Measurements from ENCODE around the gene TMEM215. TPM values are rescaled to one million over a fixed set of nuclear protein-coding genes. Genes with fewer than 3 reads are reported as not detected.

TMEM215 gene
- total RNA-seq, 1 donor from 2014 or later: not detected

Other genes starting within 250 kb of the TMEM215 start
- gene SMIM27, start 231.2 kb upstream of the TMEM215 start, total RNA-seq: 2.3 and 6.8 TPM in 2 replicates
- 44.3 and 49.0 TPM in 2 replicates for gene TOPORS, start 231.0 kb upstream of the TMEM215 start, total RNA-seq
- gene NDUFB6, start 210.4 kb upstream of the TMEM215 start, total RNA-seq: 43.8 and 73.6 TPM in 2 replicates
- under 0.01 TPM in 1 of 2 replicates, not detected in the other for gene TAF1L, start 147.9 kb upstream of the TMEM215 start, total RNA-seq
- gene APTX, start 218.1 kb downstream of the TMEM215 start, total RNA-seq: 48.4 and 54.2 TPM in 2 replicates
- 130 and 185 TPM in 2 replicates for gene DNAJA1, start 241.7 kb downstream of the TMEM215 start, total RNA-seq

All from renal cortical epithelial cell (primary cell).